ENCODE measurements around the gene C2orf49. TPM values are rescaled to one million over a fixed set of nuclear protein-coding genes. Genes with fewer than 3 reads are reported as not detected.

Gene C2orf49
- total RNA-seq, 1 experiment from 2014 or later, result 20.0 TPM

- ChIA-PET POLR2A (interaction anchor here (0.6 kb wide), 1 partner anchor 35 kb away, joined by 13 read pairs; no protein-coding TSS in a partner anchor), CTCF (interaction anchor here (1.0 kb wide), 2 partner anchors 68 to 241 kb away, joined by 3 read pairs; no protein-coding TSS in a partner anchor)
- Histone ChIP-seq H3K4me3 (ENCODE audit: low read depth in 2 of 2, low read length in 2 of 2) (no peak overlapping the region), H3K27me3 (ENCODE audit: control insufficient read depth, insufficient read depth, low read length) (no peaks in the 10 kb centered on the region), H3K9me3 (ENCODE audit: control insufficient read depth, insufficient read depth, low read depth, low read length) (no peaks in the 10 kb centered on the region), H3K36me3 (ENCODE audit: control insufficient read depth, insufficient read depth, low read length) (peaks cover 18% of the 10 kb centered on the region), H3K4me1 (ENCODE audit: control insufficient read depth, insufficient read depth, low read length) (peaks cover 18% of the 10 kb centered on the region), H3K27ac (ENCODE audit: low read length) (peak overlapping the region; percentile 31; the same call in 1 of the 2 replicates)
- TF ChIP-seq, protein P1, sequence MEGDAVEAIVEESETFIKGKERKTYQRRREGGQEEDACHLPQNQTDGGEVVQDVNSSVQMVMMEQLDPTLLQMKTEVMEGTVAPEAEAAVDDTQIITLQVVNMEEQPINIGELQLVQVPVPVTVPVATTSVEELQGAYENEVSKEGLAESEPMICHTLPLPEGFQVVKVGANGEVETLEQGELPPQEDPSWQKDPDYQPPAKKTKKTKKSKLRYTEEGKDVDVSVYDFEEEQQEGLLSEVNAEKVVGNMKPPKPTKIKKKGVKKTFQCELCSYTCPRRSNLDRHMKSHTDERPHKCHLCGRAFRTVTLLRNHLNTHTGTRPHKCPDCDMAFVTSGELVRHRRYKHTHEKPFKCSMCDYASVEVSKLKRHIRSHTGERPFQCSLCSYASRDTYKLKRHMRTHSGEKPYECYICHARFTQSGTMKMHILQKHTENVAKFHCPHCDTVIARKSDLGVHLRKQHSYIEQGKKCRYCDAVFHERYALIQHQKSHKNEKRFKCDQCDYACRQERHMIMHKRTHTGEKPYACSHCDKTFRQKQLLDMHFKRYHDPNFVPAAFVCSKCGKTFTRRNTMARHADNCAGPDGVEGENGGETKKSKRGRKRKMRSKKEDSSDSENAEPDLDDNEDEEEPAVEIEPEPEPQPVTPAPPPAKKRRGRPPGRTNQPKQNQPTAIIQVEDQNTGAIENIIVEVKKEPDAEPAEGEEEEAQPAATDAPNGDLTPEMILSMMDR (IDR thresholded peaks at IDR 0.05), result no peak
- TF ChIP-seq POLR2AphosphoS5 (IDR thresholded peaks at IDR 0.05; ENCODE audit: low read depth, low read length) (no peak), TCF7L2 (IDR thresholded peaks at IDR 0.05; ENCODE audit: low read depth, low read length) (no peak), REST (IDR thresholded peaks at IDR 0.05; ENCODE audit: insufficient read depth in 1 of 2, low read depth in 2 of 2, low read length in 1 of 2) (no peak), SIN3A (IDR thresholded peaks at IDR 0.05; ENCODE audit: borderline replicate concordance, insufficient read depth, low read depth, low read length) (no peak)
- no peak for DNase-seq (ENCODE audit: low read depth, low spot score)
- BruUV-seq (replicated peaks), result no TSS peak
- in situ Hi-C loops (cut with HindIII; ENCODE audit: low pct_unique_long_range_greater_than_20kb, low sequenced_read_pairs), result no loop called here
- ATAC-seq, result no peak
- intact Hi-C loops (cut with micrococcal nuclease; ENCODE audit: unreplicated experiment), result no loop called here
These were observed 1.9 kb upstream of the C2orf49 start for GRCh38 chr2:105335469-105335868.

DNA sequence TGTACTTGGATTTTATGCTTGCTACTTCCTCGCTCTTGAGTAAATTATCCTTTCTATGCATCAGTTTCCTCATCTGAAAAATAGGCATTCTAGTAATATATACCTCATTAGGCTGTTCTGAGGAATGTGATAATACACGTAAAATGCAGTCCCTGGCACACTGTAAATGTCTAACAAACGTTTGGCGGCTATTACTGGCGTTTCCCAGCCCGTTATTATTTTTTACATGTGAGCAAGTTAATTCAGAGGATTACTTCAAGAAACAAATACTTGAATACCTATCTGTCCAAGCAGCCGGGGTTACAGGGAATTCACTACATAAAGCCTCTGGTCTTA lies 586 bp upstream of the C2orf49 start:
- Histone ChIP-seq H3K27me3 (ENCODE audit: control insufficient read depth, insufficient read depth, low read length) (no peaks in the 10 kb centered on the region), H3K27ac (ENCODE audit: low read length) (peak overlapping the region; percentile 99), H3K4me1 (ENCODE audit: control insufficient read depth, insufficient read depth, low read length) (peaks cover 11% of the 10 kb centered on the region), H3K36me3 (ENCODE audit: control insufficient read depth, insufficient read depth, low read length) (peaks cover 26% of the 10 kb centered on the region), H3K4me3 (ENCODE audit: low read depth in 2 of 2, low read length in 2 of 2) (peak overlapping the region; percentile 99 to 100), H3K9me3 (ENCODE audit: control insufficient read depth, insufficient read depth, low read depth, low read length) (no peaks in the 10 kb centered on the region)
- BruUV-seq (replicated peaks), result TSS peak; percentile 96
- ATAC-seq (no peak), DNase-seq (ENCODE audit: low read depth, low spot score) (no peak)
- intact Hi-C loops (cut with micrococcal nuclease; ENCODE audit: unreplicated experiment), result no loop called here
- ChIA-PET CTCF (no interaction called here), POLR2A (interaction anchor here (1.0 kb wide), 1 partner anchor 212 kb away, joined by 3 read pairs; no protein-coding TSS in a partner anchor)
- TF ChIP-seq, protein P1 (IDR thresholded peaks at IDR 0.05), result no peak
- TF ChIP-seq REST (IDR thresholded peaks at IDR 0.05; ENCODE audit: insufficient read depth in 1 of 2, low read depth in 2 of 2, low read length in 1 of 2) (no peak), TCF7L2 (IDR thresholded peaks at IDR 0.05; ENCODE audit: low read depth, low read length) (no peak), SIN3A (IDR thresholded peaks at IDR 0.05; ENCODE audit: borderline replicate concordance, insufficient read depth, low read depth, low read length) (no peak), POLR2AphosphoS5 (IDR thresholded peaks at IDR 0.05; ENCODE audit: low read depth, low read length) (no peak)
- in situ Hi-C loops (cut with HindIII; ENCODE audit: low pct_unique_long_range_greater_than_20kb, low sequenced_read_pairs), result no loop called here

Data from Panc1 (cell line).